Neural cell (in vitro differentiated cells): ENCODE results near the gene PARM1. TPM values are rescaled to one million over a fixed set of nuclear protein-coding genes. Genes with fewer than 3 reads are reported as not detected.

Experiments
- H2AFZ ChIP-seq: fragments of 200-600, 300-800 bp; sonication (generic), shearing (Covaris generic); 2 replicates; pipeline ENCODE4 v1.6.0; 2014; ENCODE audit warnings: low read depth, mild to moderate bottlenecking, antibody characterized with exemption, low read length, moderate library complexity
- H3F3A ChIP-seq: fragments of 200-600 bp; shearing (Covaris generic); 2 replicates; pipeline ENCODE4 v1.6.1; 2016; ENCODE audit warnings: mild to moderate bottlenecking, moderate library complexity, mixed read lengths, antibody characterized with exemption, low read length; ENCODE audit not compliant: insufficient read depth, poor library complexity, severe bottlenecking
- H3K27ac ChIP-seq: fragments of 200-600, 300-800 bp; sonication (generic), shearing (Covaris generic); 2 replicates; pipeline ENCODE4 v1.5.1; 2014; ENCODE audit warnings: mild to moderate bottlenecking, low read length, moderate library complexity
- H3K27me3 ChIP-seq: fragments of 300-800, 200-600 bp; sonication (generic), shearing (Covaris generic); 2 replicates; pipeline ENCODE4 v1.6.0; 2014; ENCODE audit warnings: mild to moderate bottlenecking, low read depth, low read length, moderate library complexity; ENCODE audit not compliant: insufficient read depth
- H3K36me3 ChIP-seq: fragments of 300-800, 200-600 bp; sonication (generic), shearing (Covaris generic); 2 replicates; pipeline ENCODE4 v1.5.1; 2014; ENCODE audit warnings: mild to moderate bottlenecking, antibody characterized with exemption, low read length, moderate library complexity; ENCODE audit not compliant: insufficient read depth
- H3K4me2 ChIP-seq: fragments of 300-800, 200-600 bp; sonication (generic), shearing (Covaris generic); 2 replicates; pipeline ENCODE4 v1.6.0; 2014; ENCODE audit warnings: mild to moderate bottlenecking, low read length
- H3K4me3 ChIP-seq: fragments of 300-800, 200-600 bp; sonication (generic), shearing (Covaris generic); 2 replicates; pipeline ENCODE4 v1.5.1; 2014; ENCODE audit warnings: mild to moderate bottlenecking, low read length, moderate library complexity
- H3K79me2 ChIP-seq: fragments of 200-600 bp; shearing (Covaris generic); replicated peaks from 2 replicates; pipeline ENCODE4 v1.6.0; 2014; ENCODE audit warnings: mild to moderate bottlenecking, low read length, moderate library complexity; ENCODE audit not compliant: insufficient read depth
- H3K9ac ChIP-seq: fragments of 300-800, 200-600 bp; sonication (generic), shearing (Covaris generic); 2 replicates; pipeline ENCODE4 v1.6.1; 2016; ENCODE audit warnings: mild to moderate bottlenecking, low read length, mixed read lengths
- H3K9me2 ChIP-seq: fragments of 200-600 bp; shearing (Covaris generic); 2 replicates; pipeline ENCODE4 v1.6.1; 2016; ENCODE audit warnings: mild to moderate bottlenecking, low read length, mixed read lengths; ENCODE audit not compliant: insufficient read depth
- H3K9me3 ChIP-seq: fragments of 200-600, 300-800 bp; sonication (generic), shearing (Covaris generic); 2 replicates; pipeline ENCODE4 v1.6.1; 2016; ENCODE audit warnings: mild to moderate bottlenecking, mixed run types, low read length, moderate library complexity, mixed read lengths
- H4K20me1 ChIP-seq: fragments of 200-600 bp; shearing (Covaris generic); 2 replicates; pipeline ENCODE4 v1.6.1; 2016; ENCODE audit warnings: mild to moderate bottlenecking, mixed run types; ENCODE audit not compliant: insufficient read depth
- CTCF ChIP-seq: fragments of 450-650 bp; IDR thresholded peaks from 2 replicates; pipeline ENCODE4 v1.5.1; 2014; ENCODE audit warnings: antibody characterized with exemption, mild to moderate bottlenecking, moderate library complexity; ENCODE audit not compliant: poor library complexity, severe bottlenecking
- EP300 ChIP-seq: fragments of 450-650 bp; conservative IDR thresholded peaks from 2 replicates; pipeline ENCODE4 v1.6.1; 2014; ENCODE audit warnings: antibody characterized with exemption, mild to moderate bottlenecking, moderate library complexity; ENCODE audit not compliant: poor library complexity, severe bottlenecking
- EZH2 ChIP-seq: fragments of 200-600, 300-800 bp; shearing (Covaris generic), sonication (generic); IDR thresholded peaks from 2 replicates; pipeline ENCODE4 v1.6.1; 2014; ENCODE audit warnings: antibody characterized with exemption, low read length, borderline replicate concordance, mild to moderate bottlenecking; ENCODE audit not compliant: insufficient read depth, poor library complexity, severe bottlenecking
- MXI1 ChIP-seq: fragments of 450-650 bp; conservative IDR thresholded peaks from 2 replicates; pipeline ENCODE4 v1.6.1; 2014; ENCODE audit warnings: antibody characterized with exemption, mild to moderate bottlenecking; ENCODE audit not compliant: poor library complexity, severe bottlenecking
- POLR2AphosphoS5 ChIP-seq: IDR thresholded peaks from 2 replicates; pipeline ENCODE4 v1.6.1; 2012
- RAD21 ChIP-seq: fragments of 450-650 bp; conservative IDR thresholded peaks from 2 replicates; pipeline ENCODE4 v1.6.1; 2014; ENCODE audit warnings: antibody characterized with exemption, mild to moderate bottlenecking, moderate library complexity
- REST ChIP-seq: IDR thresholded peaks from 2 replicates; pipeline ENCODE4 v1.6.1; 2012; ENCODE audit warnings: borderline replicate concordance
- SMC3 ChIP-seq: fragments of 450-650 bp; conservative IDR thresholded peaks from 2 replicates; pipeline ENCODE4 v1.6.1; 2014; ENCODE audit warnings: antibody characterized with exemption, mild to moderate bottlenecking, moderate library complexity; ENCODE audit not compliant: poor library complexity
- TAF1 ChIP-seq: IDR thresholded peaks from 2 replicates; pipeline ENCODE4 v1.6.1; 2012; ENCODE audit warnings: low read depth
- polyA minus RNA-seq: library from RNA; depleted of rRNA, polyadenylated mRNA; stranded (reverse); fragments of >200 nt; gene quantifications from 2 replicates; pipeline ENCODE4 v1.2.3, GENCODE V29; 2014
- polyA plus RNA-seq: library from polyadenylated mRNA; depleted of rRNA; stranded (reverse); fragments of >200 nt; gene quantifications from 2 replicates; pipeline ENCODE4 v1.2.3, GENCODE V29; 2014

PARM1 gene
- 1.3 TPM in 2 replicates for polyA plus RNA-seq
- 2.4 and 4.1 TPM in 2 replicates for polyA minus RNA-seq

GRCh38 chr4:74932832-74933561 is at the start of gene PARM1:
TSS of gene PARM1 (plus strand) at chr4:74933116. CDS start at chr4:74933328, 212 bp downstream.
- no peak within 1 kb of the TSS for H3K27ac ChIP-seq
- H3K27me3 ChIP-seq = peaks cover 28% of the 10 kb centered on the region
- H3K9me3 ChIP-seq = no peaks in the 10 kb centered on the region

GRCh38 chr4:74884266-74884665 is 48.6 kb upstream of the PARM1 start:
- Histone ChIP-seq H3K4me2 (no peak overlapping the region), H3K79me2 (no peaks in the 10 kb centered on the region), H3K4me3 (no peak overlapping the region), H3K36me3 (no peaks in the 10 kb centered on the region), H3K27me3 (no peaks in the 10 kb centered on the region), H3F3A (no peaks in the 10 kb centered on the region), H2AFZ (no peak overlapping the region), H3K9me3 (no peaks in the 10 kb centered on the region), H4K20me1 (no peaks in the 10 kb centered on the region), H3K9ac (no peak overlapping the region), H3K9me2 (no peaks in the 10 kb centered on the region), H3K27ac (no peak overlapping the region)
- no peak for TF ChIP-seq RAD21
- no peak for TF ChIP-seq EZH2
- no peak for TF ChIP-seq POLR2AphosphoS5
- TF ChIP-seq REST = no peak
- no peak for TF ChIP-seq CTCF
- no peak for TF ChIP-seq MXI1
- no peak for TF ChIP-seq TAF1
- no peak for TF ChIP-seq SMC3
- TF ChIP-seq EP300 = no peak

More at GRCh38 chr4:74932832-74933561, at the start of gene PARM1:
- Histone ChIP-seq H3F3A (no peaks in the 10 kb centered on the region), H3K36me3 (no peaks in the 10 kb centered on the region), H3K4me3 (peak within 1 kb of the TSS; percentile 93), H3K9me2 (no peaks in the 10 kb centered on the region), H3K79me2 (no peaks in the 10 kb centered on the region), H3K4me2 (peak within 1 kb of the TSS; percentile 71), H4K20me1 (no peaks in the 10 kb centered on the region), H2AFZ (peak within 1 kb of the TSS; percentile 42), H3K9ac (peak within 1 kb of the TSS; percentile 58)
- TF ChIP-seq RAD21 (peak; percentile 80), SMC3 (peak; percentile 78), MXI1 (no peak), CTCF (peak; percentile 75)
